ENCODE results near the gene MED8. TPM values are rescaled to one million over a fixed set of nuclear protein-coding genes. Genes with fewer than 3 reads are reported as not detected.

The MED8 gene
- total and polyA plus RNA-seq, 9 of the 15 experiments (the other 6 are each of a cell fraction or from before 2014, with no cell fraction given) = 23.0 to 120 (median 56.4) TPM

DNA sequence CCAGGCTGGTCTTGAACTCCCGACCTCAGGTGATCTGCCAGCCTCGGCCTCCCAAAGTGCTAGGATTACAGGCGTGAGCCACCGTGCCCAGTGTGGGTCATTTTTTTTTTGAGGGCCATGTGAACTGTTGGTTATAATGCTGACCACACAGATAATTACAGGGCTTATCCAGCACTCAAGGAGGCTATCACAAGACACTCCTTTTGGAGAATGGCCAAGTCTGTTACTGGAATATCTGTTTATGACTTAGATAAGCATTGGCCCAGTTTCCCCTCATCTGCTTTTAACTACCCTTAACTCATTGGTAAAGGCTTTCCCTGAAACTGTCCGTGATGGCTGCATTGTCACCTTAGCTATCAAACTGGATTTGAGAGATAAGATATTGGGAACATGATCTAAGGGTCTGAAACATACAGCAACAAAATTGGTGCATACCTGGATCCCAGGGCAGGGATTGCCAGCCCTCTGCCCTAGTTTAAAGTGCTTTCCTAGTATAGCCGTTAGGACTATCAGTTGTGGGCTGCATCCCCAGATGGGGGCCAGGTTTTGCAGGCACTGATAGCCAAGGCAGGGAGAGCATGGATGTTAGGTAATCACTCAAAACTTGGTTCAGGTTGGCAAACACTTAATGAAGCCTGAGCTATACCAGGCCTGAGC, 15.7 kb upstream of the MED8 start (continued):
- TF ChIP-seq, protein P1, sequence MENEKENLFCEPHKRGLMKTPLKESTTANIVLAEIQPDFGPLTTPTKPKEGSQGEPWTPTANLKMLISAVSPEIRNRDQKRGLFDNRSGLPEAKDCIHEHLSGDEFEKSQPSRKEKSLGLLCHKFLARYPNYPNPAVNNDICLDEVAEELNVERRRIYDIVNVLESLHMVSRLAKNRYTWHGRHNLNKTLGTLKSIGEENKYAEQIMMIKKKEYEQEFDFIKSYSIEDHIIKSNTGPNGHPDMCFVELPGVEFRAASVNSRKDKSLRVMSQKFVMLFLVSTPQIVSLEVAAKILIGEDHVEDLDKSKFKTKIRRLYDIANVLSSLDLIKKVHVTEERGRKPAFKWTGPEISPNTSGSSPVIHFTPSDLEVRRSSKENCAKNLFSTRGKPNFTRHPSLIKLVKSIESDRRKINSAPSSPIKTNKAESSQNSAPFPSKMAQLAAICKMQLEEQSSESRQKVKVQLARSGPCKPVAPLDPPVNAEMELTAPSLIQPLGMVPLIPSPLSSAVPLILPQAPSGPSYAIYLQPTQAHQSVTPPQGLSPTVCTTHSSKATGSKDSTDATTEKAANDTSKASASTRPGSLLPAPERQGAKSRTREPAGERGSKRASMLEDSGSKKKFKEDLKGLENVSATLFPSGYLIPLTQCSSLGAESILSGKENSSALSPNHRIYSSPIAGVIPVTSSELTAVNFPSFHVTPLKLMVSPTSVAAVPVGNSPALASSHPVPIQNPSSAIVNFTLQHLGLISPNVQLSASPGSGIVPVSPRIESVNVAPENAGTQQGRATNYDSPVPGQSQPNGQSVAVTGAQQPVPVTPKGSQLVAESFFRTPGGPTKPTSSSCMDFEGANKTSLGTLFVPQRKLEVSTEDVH (IDR thresholded peaks at IDR 0.05; ENCODE audit: low read depth, partially characterized antibody) = peak; percentile 43
- TF ChIP-seq PTBP1 (IDR thresholded peaks at IDR 0.05; ENCODE audit: low read depth, low read length) (no peak), RFX5 (IDR thresholded peaks at IDR 0.05; ENCODE audit: low read depth, low read length) (no peak), EZH2 (IDR thresholded peaks at IDR 0.05; ENCODE audit: borderline replicate concordance, low read depth, low read length) (no peak), ZNF785 (CRISPR knock-in tag; IDR thresholded peaks at IDR 0.05) (no peak), NFXL1 (CRISPR knock-in tag; IDR thresholded peaks at IDR 0.05) (no peak), ZNF133 (CRISPR knock-in tag; IDR thresholded peaks at IDR 0.05) (no peak), ZBTB17 (CRISPR knock-in tag; IDR thresholded peaks at IDR 0.05) (no peak), FOXK2 (conservative IDR thresholded peaks at IDR 0.05 in 1 of 2, IDR thresholded peaks at IDR 0.05 in 1 of 2; ENCODE audit: low read depth in 2 of 2) (0 out of 4 replicates have a peak, but pooled peaks of 1 of the 2 experiments have one; percentile 32), ATF7 (IDR thresholded peaks at IDR 0.05) (peak; percentile 79), ZNF253 (CRISPR knock-in tag; conservative IDR thresholded peaks at IDR 0.05) (no peak)
- TF ChIP-seq, protein P2, sequence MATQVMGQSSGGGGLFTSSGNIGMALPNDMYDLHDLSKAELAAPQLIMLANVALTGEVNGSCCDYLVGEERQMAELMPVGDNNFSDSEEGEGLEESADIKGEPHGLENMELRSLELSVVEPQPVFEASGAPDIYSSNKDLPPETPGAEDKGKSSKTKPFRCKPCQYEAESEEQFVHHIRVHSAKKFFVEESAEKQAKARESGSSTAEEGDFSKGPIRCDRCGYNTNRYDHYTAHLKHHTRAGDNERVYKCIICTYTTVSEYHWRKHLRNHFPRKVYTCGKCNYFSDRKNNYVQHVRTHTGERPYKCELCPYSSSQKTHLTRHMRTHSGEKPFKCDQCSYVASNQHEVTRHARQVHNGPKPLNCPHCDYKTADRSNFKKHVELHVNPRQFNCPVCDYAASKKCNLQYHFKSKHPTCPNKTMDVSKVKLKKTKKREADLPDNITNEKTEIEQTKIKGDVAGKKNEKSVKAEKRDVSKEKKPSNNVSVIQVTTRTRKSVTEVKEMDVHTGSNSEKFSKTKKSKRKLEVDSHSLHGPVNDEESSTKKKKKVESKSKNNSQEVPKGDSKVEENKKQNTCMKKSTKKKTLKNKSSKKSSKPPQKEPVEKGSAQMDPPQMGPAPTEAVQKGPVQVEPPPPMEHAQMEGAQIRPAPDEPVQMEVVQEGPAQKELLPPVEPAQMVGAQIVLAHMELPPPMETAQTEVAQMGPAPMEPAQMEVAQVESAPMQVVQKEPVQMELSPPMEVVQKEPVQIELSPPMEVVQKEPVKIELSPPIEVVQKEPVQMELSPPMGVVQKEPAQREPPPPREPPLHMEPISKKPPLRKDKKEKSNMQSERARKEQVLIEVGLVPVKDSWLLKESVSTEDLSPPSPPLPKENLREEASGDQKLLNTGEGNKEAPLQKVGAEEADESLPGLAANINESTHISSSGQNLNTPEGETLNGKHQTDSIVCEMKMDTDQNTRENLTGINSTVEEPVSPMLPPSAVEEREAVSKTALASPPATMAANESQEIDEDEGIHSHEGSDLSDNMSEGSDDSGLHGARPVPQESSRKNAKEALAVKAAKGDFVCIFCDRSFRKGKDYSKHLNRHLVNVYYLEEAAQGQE (IDR thresholded peaks at IDR 0.05; ENCODE audit: borderline replicate concordance) = peak; percentile 23; the same call in 1 of the 2 replicates
- TF ChIP-seq, protein P2 (CRISPR knock-in tag; IDR thresholded peaks at IDR 0.05; ENCODE audit: low read depth) = no peak
- TF ChIP-seq, protein P3, sequence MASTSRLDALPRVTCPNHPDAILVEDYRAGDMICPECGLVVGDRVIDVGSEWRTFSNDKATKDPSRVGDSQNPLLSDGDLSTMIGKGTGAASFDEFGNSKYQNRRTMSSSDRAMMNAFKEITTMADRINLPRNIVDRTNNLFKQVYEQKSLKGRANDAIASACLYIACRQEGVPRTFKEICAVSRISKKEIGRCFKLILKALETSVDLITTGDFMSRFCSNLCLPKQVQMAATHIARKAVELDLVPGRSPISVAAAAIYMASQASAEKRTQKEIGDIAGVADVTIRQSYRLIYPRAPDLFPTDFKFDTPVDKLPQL (IDR thresholded peaks at IDR 0.05; ENCODE audit: extremely low read depth, insufficient read length) = no peak
- TF ChIP-seq, protein P4, sequence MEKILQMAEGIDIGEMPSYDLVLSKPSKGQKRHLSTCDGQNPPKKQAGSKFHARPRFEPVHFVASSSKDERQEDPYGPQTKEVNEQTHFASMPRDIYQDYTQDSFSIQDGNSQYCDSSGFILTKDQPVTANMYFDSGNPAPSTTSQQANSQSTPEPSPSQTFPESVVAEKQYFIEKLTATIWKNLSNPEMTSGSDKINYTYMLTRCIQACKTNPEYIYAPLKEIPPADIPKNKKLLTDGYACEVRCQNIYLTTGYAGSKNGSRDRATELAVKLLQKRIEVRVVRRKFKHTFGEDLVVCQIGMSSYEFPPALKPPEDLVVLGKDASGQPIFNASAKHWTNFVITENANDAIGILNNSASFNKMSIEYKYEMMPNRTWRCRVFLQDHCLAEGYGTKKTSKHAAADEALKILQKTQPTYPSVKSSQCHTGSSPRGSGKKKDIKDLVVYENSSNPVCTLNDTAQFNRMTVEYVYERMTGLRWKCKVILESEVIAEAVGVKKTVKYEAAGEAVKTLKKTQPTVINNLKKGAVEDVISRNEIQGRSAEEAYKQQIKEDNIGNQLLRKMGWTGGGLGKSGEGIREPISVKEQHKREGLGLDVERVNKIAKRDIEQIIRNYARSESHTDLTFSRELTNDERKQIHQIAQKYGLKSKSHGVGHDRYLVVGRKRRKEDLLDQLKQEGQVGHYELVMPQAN (IDR thresholded peaks at IDR 0.05; ENCODE audit: borderline replicate concordance) = no peak
